Measurements from ENCODE around the gene DCAF11.

- TF ChIP-seq POLR2A (IDR thresholded peaks at IDR 0.05; ENCODE audit: low read depth, low read length) (no peak), POLR2AphosphoS5 (IDR thresholded peaks at IDR 0.05; ENCODE audit: low read depth, low read length) (no peak), POU2F2 (IDR thresholded peaks at IDR 0.05; ENCODE audit: low read depth, low read length) (no peak), TAF1 (IDR thresholded peaks at IDR 0.05; ENCODE audit: low read depth, low read length) (no peak), PAX5 (IDR thresholded peaks at IDR 0.05; ENCODE audit: insufficient read depth, low read length, severe bottlenecking) (no peak)
These were observed 28.9 kb downstream of the DCAF11 start for GRCh38 chr14:24143511-24143910.
